T-helper 2 cell treated with Interferon-gamma antibody and Interleukin-4, amounts not matched to agents 100 ng/mL and 5 ng/mL, for 36 hours (primary cell): ENCODE data around the gene TTC24. TPM values are rescaled to one million over a fixed set of nuclear protein-coding genes. Genes with fewer than 3 reads are reported as not detected.
"Not testable (repeated sequence)": the region's sequence is repeated elsewhere in the genome, so short reads cannot be mapped to it uniquely, and the experiment has no call there.

ENCODE experiments used
- intact Hi-C: fragments of 100-400 bp; cut with micrococcal nuclease; formaldehyde crosslinking; loops from one replicate; pipeline ENCODE4 v1.15.1; 2023
- total RNA-seq: library from RNA; stranded (reverse); gene quantifications from 2 replicates; pipeline ENCODE4 v1.2.3, GENCODE V29; 2022

TTC24 gene
- total RNA-seq, 1 donor from 2014 or later, result 1.2 TPM

DNA sequence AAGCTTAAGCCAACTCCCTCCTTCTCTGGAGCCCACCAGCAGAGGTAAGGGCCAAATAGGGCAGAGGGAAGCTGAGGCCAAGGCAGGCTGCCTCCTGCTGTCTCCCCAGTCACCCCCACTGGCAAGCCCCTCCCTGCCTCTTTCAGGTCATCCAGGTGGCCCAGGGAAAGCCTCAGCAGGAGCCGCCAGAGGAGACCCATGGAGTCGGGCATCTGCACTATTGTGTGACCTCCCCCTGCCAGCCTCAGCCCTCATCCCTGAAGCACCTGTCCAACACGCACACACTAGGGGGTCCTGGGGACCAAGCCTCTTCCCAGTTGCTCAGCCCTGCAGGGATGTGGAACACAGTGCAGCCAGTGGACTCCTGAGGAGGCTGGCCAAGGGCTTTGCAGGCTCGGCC is 6.8 kb downstream of the TTC24 start:
- intact Hi-C loops, result no loop called here

DNA sequence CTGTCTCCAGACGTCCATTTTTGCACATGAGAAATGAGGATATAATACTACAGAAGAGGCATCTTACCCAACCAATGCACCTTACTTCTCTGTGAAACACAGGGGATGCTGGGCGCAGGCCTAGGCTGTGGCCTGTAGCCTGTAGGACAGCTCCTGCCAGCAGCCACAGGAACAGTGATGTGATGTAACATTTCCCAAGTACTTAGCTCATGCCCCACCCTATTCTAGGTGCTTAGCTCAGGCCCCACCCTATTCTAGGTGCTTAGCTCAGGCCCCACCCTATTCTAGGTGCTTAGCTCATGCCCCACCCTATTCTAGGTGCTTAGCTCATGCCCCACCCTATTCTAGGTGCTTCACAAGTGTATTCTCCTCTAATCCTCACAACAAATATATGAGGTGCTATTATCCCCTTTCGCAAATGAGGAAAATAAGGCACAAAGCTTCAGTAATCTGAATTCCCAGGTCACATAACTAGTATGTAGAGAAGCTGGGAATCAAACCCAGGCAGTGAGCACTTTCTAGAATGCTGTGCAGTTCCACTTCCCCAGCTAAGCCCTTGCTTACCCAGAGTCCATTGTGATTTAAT is 7.5 kb downstream of the TTC24 start:
- intact Hi-C loops, result no loop called here

DNA sequence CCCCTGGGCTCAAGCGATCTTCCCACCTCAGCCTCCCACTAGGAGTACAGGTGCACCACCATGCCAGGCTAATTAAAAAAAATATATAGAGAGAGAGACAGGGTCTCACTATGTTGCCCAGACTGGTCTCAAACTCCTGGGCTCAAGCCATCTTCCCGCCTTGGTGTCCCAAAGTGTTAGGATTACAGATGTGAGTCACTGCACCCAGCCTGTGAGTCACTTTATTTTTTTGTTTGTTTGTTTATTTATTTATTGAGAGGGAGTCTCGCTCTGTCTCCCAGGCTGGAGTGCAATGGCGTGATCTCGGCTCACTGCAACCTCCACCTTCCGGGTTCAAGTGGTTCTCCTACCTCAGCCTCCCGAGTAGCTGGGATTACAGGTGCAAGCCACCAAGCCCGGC is 8.4 kb downstream of the TTC24 start:
- intact Hi-C loops, result not testable (repeated sequence)

DNA sequence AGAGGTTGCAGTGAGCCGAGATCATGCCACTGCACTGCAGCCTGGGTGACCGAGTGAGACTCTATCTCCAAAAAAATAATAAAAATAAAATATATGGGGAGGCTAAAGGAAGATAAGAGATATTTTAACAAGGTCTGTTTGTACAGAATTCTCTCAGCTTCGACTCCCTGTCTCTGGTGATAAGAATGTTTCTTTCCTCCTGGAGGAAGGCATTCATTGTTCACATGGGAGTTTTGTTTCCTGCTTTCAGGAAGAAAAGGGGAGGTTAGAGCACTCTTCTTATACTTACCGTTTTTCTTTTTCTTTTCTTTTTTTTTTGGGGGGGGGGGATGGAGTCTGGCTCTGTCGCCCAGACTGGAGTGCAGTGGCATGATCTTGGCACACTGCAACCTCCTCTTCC is 10.0 kb downstream of the TTC24 start:
- intact Hi-C loops, result no loop called here

DNA sequence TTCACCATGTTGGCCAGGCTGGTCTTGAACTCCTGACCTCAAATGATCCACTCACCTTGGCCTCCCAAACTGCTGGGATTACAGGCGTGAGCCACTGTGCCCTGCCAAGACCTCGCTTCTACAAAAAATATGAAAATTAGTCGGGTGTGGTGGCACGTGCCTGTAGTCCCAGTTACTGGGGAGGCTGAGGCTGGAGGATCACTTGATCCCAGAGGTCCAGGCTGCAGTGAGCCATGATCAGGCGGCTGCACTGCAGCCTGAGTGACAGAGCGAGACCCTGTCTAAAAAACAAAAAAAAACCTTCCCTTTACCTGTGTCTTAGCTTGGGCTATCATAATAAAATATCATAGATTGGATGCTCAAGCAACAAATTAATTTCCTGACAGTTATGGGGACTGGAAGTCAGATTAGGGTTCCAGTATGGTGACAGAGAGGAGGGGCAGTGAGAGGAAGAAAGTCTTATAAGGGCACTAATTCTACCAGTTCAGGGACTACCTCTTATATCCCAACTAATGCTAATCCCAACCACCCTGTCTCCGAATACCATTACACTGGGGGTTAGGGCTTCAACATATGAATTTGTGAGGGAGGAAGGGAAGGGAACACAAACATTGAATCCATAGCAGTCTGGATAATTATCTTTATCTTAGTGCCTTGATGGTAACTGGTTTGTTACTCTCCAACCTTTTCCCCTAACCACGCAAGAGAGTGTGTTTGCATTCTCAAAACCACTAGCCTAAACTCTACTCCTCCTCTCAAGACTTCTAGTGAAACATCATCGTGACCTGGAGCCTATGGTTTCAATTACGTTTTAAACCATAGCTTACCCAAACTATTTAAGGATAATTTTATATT is 11.0 kb downstream of the TTC24 start:
- intact Hi-C loops, result loop anchor here (1.0 to 5.0 kb wide), 2 partner anchors 11 to 52 kb away; partner anchors contain the start of genes BCAN and GPATCH4

DNA sequence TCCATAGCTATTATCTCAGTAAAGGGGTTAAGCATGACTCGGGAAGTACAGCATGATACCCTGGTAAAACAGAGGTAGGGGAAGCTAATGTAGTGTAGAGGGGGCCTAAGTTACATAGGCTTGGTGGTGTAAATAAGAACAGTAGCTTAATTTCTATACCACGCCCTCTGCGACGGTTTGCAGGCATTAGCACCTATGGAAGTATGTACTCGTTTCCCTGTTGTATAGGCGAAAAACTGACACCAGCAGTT is 11.6 kb downstream of the TTC24 start:
- intact Hi-C loops, result loop anchor here (1.0 to 5.0 kb wide), 2 partner anchors 10 to 51 kb away; partner anchors contain the start of genes BCAN and GPATCH4

DNA sequence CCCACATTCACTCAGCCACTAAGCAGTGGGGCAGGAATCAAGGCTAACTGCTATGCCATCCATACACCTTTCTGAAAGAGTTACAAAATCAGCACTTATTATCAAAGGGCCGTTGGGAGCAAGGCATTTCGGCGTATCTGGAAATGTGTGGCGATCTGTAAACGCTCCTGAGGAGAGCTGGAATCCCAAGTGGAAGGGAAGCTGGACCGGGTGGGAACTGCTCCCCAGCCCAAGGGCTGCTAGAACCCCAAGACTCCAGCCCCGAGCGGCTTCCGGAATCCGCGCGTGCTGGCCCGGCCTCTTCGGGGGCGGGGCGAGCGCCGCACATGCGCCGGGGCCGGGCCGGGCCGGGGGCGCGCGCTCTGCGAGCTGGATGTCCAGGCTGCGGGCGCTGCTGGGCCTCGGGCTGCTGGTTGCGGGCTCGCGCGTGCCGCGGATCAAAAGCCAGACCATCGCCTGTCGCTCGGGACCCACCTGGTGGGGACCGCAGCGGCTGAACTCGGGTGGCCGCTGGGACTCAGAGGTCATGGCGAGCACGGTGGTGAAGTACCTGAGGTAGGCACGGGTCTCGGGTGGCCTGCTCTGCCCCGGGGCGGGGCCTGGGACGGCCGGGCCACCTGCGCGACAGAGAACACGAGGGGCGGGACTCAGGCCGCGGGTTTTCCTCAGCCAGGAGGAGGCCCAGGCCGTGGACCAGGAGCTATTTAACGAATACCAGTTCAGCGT is 12.1 kb downstream of the TTC24 start, which contains the start of gene NAXE:
TSS of gene NAXE (plus strand) at position 345 of the 726 bp plus-strand sequence. CDS start at position 374, 29 bp downstream.
- intact Hi-C loops, result loop anchor here (1.0 to 5.0 kb wide), 2 partner anchors 10 to 51 kb away; partner anchors contain the start of genes BCAN and GPATCH4

DNA sequence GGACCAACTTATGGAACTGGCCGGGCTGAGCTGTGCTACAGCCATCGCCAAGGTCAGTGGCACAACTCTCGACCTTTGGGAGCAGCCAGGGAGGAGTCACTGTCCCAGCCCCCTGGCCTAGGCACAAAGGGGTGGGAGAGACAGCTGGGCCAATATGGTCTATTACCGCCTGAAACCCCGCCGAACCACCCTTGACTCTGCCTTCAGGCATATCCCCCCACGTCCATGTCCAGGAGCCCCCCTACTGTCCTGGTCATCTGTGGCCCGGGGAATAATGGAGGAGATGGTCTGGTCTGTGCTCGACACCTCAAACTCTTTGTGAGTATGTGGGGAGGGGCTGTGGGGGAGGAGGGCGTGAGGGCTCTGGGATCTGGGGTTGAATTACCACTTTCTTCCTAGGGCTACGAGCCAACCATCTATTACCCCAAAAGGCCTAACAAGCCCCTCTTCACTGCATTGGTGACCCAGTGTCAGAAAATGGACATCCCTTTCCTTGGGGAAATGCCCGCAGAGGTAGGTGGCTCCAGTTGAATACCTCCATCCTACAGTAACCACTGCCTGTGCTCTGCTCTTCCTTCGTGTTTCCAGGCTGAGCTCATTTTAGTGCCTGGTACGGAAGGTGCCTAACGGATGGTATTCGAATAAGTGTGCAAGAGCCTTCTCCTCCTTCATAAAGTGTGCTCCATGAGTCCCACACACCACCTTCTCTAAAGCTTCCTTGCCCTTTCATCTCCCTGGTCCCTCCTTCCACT is 12.8 kb downstream of the TTC24 start:
- intact Hi-C loops, result loop anchor here (5.0 kb wide), 1 partner anchor 50 kb away; the partner anchor contains the start of gene BCAN

DNA sequence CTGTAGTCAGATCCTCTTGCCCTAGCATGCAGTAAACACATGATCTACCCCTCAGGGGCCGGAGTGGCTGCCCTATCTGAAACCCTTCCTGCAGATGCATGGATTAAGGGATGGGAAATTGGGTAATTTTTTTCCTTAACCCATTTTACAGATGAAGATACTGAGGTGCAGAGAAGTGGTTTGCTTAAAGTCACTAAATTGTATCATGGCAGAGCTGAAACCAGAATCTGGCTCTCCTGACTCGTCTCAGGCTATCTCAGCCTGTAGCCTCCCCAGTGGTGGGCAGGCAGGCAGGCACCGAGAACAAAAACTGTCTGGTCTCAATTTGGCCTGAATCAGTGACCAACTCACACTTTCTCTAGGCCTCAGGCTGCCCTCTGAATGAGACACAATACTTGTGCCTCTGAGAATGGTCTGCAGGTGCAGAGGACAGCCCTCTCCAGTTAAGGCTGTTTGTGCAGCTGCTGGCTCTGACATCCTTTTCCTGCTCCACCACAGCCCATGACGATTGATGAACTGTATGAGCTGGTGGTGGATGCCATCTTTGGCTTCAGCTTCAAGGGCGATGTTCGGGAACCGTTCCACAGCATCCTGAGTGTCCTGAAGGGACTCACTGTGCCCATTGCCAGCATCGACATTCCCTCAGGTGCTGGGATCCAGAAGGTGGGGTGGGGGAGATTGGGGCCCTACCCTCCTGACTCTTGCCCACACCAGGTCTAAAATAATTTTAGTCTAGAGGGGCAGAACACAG is 13.6 kb downstream of the TTC24 start:
- intact Hi-C loops, result loop anchor here (5.0 kb wide), 1 partner anchor 49 kb away; the partner anchor contains the start of gene BCAN

DNA sequence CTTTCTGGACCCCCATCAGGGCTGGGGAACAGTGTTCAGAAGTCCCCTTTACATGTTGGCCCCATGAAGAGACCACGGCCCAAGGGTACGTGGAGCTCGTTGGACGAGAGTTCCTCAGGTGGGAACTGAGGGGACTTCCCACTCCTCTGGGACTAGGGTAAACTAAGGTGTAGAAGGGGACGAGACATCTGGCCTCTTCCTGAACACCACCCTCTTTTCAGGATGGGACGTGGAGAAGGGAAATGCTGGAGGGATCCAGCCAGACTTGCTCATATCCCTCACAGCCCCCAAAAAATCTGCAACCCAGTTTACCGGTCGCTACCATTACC is 14.1 kb downstream of the TTC24 start:
- intact Hi-C loops, result loop anchor here (5.0 kb wide), 1 partner anchor 49 kb away; the partner anchor contains the start of gene BCAN

DNA sequence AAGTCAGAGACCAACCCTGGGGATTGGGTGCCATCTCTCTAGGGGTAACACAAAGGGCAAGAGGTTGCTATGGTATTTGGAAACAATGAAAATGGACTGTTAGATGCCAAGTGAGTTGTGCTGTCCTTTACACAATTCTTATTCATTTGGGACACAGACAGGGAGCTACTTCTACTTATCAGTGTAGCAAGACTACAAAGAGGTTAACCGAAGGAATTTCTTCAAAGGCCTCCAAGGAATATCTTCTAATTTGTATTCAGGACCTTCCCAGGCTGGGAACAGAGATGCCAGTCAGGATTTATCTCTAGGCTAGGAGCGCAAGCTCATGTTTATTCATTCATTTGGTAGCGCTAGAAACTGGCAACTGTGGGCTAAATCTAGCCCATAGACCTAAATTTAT is 14.7 kb downstream of the TTC24 start:
- intact Hi-C loops, result loop anchor here (5.0 kb wide), 1 partner anchor 48 kb away; the partner anchor contains the start of gene BCAN

DNA sequence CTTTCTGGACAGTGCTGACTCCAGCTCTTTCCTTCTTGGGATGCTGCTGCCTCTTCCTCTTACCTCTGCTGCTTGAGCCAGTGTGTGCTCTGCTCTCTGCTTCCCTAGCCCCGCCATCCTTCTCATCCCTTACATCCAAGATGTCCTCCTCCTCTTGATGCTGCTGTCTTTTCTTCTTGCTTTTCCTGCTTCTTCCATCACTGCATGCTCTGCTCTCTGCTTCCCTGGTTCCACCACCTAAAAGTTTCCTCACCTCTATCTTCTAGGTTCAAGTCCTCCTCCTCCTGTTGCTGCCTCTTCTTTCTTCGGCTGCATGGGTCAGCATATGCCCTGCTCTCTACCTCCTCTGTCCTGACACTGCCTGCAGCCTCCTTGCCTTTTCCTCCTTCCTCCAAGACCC is 15.5 kb downstream of the TTC24 start:
- intact Hi-C loops, result no loop called here

DNA sequence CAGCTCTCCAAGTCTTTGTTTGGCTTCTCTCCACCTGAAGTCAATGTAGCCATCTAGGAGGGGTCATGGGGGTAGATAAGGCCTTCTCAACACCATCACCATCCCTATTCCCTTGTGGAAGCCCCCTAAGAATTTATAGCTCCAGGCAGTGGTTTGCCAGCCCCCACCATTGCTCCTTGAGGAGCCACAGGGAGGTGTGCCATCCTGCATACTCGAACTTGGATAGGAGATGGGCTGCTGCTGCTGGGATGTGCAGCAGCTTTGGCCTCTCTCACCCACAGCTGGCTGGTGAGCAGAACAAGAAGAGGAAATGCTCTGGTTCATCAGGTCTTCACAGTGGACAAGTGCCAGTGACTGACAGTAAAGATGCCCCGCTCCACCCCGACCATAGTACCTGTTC is 16.9 kb downstream of the TTC24 start:
- intact Hi-C loops, result no loop called here

DNA sequence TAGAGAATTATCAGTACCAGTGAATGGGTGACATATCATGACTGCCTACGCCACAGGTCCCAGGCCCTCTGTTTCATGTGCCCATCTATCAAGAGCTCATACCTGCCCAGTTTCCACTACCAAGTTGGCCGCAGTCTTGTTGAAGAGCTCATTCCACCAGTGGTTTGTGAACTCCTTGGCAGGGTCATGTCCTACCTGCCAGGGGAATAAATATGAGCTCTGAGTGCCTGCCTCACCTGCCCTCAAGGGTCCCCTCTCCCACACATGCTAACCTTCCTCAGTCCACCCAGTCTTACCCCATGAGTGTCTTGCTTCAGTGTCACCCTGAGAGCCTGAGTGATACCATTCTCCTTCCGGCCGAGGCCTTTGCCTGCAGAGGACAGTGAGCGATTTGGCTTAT is 18.6 kb downstream of the TTC24 start:
- intact Hi-C loops, result no loop called here

DNA sequence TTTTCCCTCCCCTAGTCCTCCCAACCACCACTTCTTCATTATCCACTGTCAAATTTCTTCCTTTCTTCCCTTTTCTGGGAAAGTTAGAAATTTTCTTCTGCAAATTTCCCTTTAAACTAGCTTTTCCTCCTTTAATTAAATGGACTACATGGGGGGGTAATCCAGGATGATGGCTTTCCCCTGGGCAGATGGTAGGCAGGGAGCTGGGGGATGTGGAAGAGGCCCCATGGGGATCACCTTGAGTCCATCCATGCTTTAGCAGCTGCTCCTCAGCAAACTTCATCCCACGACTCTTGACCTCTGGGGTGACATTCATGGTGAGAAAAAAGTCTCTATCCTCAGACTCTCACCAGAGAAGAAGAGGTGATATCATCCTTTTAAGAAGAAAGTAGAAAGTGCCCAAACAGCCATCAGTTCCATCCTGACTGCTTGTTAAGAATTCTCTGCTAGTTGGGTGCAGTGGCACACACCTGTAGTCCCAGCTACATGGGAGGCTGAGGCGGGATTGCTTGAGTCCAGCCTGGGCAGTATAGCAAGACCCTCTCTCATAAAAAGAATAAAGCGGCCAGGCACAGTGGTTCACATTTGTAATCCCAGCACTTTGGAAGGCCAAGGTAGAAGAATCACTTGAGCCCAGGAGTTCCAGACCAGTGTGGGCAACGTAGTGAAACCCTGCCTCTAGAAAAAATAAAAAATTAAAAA is 19.4 kb downstream of the TTC24 start:
- intact Hi-C loops, result no loop called here

DNA sequence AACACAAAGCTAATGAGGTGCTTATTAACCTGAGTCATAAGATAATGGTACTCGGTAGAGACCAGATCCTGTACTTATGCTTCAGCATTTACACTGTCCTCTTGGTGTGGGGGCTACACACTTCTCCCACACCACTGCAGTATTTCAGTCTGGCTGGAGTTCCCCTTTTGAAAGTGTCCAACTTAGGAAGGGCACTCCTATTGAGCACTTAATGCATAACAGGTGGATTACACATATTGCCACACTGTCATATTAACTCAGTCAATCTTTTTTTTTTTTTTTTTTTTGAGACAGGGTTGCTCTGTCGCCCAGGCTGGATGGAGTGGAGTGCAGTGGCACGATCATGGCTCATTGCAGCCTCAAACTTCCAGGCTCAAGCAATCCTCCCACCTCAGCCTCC is 20.3 kb downstream of the TTC24 start:
- intact Hi-C loops, result loop anchor here (2.0 kb wide), 3 partner anchors 15 to 143 kb away; partner anchors contain the start of gene MEF2D

DNA sequence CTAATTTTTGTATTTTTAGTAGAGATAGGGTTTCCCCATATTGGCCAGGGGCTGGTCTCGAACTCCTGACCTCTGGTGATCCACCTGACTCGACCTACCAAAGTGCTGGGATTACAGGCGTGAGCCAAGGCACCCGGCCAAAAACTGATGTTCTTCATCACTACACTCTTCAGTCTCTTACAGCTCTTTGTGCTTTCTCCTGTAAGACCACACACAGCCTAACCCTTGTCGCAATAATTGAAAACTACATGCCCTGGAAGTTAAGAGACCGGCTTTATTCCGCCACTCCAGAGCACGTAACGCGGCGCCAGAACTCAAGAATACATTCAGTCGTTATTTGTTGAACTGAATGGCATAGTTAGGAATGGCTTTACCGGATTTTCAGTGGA is 21.2 kb downstream of the TTC24 start:
- intact Hi-C loops, result loop anchor here (1.0 to 2.0 kb wide), 4 partner anchors 9 to 144 kb away; partner anchors contain the start of genes MEF2D and NAXE

DNA sequence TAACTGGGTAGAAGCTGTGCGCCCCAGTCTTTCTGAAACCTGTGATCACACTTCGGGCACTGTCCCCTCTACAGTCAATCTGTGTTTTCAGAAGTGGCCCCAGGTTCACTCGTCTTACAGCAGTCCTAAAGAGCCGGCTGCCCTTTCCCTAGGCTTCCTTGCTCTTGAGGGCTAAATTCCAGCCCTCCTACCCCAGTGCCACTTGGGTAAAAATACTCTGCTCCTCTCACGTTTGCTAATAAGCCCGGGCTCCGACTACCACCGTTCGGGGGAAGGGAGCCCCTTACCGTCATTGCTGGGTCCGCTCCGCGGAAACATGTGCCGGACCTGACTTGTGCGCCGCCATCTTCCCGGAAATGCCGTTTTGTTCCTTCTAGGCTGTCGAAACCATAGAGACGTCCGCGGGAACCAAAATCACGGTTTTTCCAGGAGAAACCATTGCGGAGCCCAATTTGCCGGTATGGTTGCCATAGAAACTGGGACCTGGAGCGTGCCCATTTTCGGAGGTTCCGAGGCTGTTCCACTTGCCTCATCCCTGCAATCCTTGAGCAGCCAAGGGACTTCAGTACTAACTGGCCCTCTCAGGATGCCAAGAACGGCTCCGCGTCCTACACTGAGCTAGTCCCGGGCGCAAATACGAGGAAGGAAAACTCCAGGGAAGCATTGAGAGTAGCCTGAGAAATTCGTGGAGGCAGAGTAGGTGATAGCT is 21.8 kb downstream of the TTC24 start, which contains the start of gene GPATCH4:
TSS of gene GPATCH4 (minus strand) at position 358 of the 709 bp plus-strand sequence.
- intact Hi-C loops, result loop anchor here (1.0 to 2.0 kb wide), 4 partner anchors 10 to 144 kb away; partner anchors contain the start of genes MEF2D and NAXE

DNA sequence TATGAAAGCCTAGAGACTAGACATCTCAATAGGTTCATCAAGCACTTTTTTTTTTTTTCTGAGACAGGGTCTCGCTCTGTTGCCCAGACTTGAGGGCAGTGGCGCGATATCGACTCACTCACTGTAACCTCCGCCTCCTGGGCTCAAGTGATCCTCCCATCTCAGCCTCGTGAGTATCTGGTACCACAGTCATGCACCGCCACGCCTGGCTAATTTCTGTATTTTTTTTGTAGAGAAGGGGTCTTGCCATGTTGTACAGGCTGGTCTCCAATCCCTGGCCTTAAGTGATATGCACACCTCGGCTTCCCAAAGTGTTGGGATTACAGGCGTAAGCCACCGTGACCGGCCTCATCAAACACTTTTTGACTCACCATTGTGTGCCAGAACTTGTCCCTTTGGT is 22.4 kb downstream of the TTC24 start:
- intact Hi-C loops, result loop anchor here (1.0 to 2.0 kb wide), 4 partner anchors 11 to 145 kb away; partner anchors contain the start of genes MEF2D and NAXE
